Heart left ventricle (tissue), 16 donors: ENCODE measurements around the gene CUL5. TPM values are rescaled to one million over a fixed set of nuclear protein-coding genes. Genes with fewer than 3 reads are reported as not detected.

Experiments
- ATAC-seq, 4 donors: fragments of 200-7000 bp; cut with Tn5 transposase; one replicate each; pipeline ENCODE4 v1.9.1; 2020 to 2022; ENCODE audit warnings: moderate library complexity in 4 of 4, mild to moderate bottlenecking in 3 of 4, moderate number of reproducible peaks in 1 of 4
- DNase-seq, 5 donors: peaks; one replicate each; pipeline ENCODE4 v3.0.0-alpha.2; 2020
- H3K27ac ChIP-seq, 12 donors: fragments of 200-600 bp; sonication (generic) in 4 of 12; one replicate each; pipeline versions ENCODE4 v1.5.0 to v1.8.0; 2016 to 2022; ENCODE audit warnings: mild to moderate bottlenecking in 2 of 12
- H3K27me3 ChIP-seq, 9 donors: fragments of 200-600 bp; sonication (generic) in 2 of 9; one replicate each; pipeline versions ENCODE4 v1.5.1 to v1.8.0; 2016 to 2022; ENCODE audit warnings: mild to moderate bottlenecking in 3 of 9
- H3K36me3 ChIP-seq, 9 donors: fragments of 200-600 bp; sonication (generic) in 2 of 9; one replicate each; pipeline versions ENCODE4 v1.5.0 to v1.8.0; 2018 to 2022; ENCODE audit warnings: mild to moderate bottlenecking in 2 of 9
- H3K4me1 ChIP-seq, 12 donors: fragments of 200-600 bp; sonication (generic) in 4 of 12; one replicate each; pipeline versions ENCODE4 v1.5.0 to v1.8.0; 2016 to 2022; ENCODE audit warnings: mild to moderate bottlenecking in 3 of 12
- H3K4me3 ChIP-seq, 12 donors: fragments of 200-600 bp; sonication (generic) in 4 of 12; one replicate each; pipeline versions ENCODE4 v1.5.0 to v1.8.0; 2017 to 2022; ENCODE audit warnings: mild to moderate bottlenecking in 9 of 12, moderate library complexity in 4 of 12
- H3K9me3 ChIP-seq, 12 donors: fragments of 200-600 bp; sonication (generic) in 4 of 12; one replicate each; pipeline versions ENCODE4 v1.5.0 to v1.8.0; 2016 to 2022; ENCODE audit warnings: mild to moderate bottlenecking in 1 of 12
- POLR2A ChIP-seq, 2 donors: fragments of 450-650 bp; IDR thresholded peaks; one replicate each; pipeline ENCODE4 v1.6.1; 2017; ENCODE audit warnings: antibody characterized with exemption in 2 of 2, mild to moderate bottlenecking in 2 of 2, moderate library complexity in 2 of 2
- WGBS, 4 donors: extraction: QIAGEN DNeasy Blood & Tissue Kit in 2 of 4; methylation state at CpG; one replicate each; pipeline versions ENCODE4 v1.1.5 to v1.1.7; 2013 to 2018; 5-methylcytosine and 5-hydroxymethylcytosine counted together
- intact Hi-C, 10 donors: fragments of 100-400 bp; cut with DNase I; formaldehyde crosslinking; loops; one replicate each; pipeline versions ENCODE4 v1.11.1 to v1.14.2; 2022
- polyA plus RNA-seq, 2 donors: library from polyadenylated mRNA; stranded (reverse); fragments of 200-250 nt; gene quantifications; one replicate each; pipeline ENCODE4 v1.2.3, GENCODE V29; 2013
- total RNA-seq, 9 donors: library from RNA; depleted of rRNA in 2 of 9; stranded (reverse); fragments of >200 nt in 2 of 9; fragmentation: NEBNext Ultra II Directional in 3 of 9; extraction: Animal tissue kit (Norgen Biotek cat#: 25700) in 3 of 9; gene quantifications; one replicate each; pipeline versions ENCODE4 v1.1.0 to v1.2.4, GENCODE V29; 2016 to 2023
- TF ChIP-seq, protein P1 (sequence below), 12 donors: fragments of 200-600 bp; sonication (generic) in 4 of 12; IDR thresholded peaks; one replicate each; pipeline versions ENCODE4 v1.5.0 to v1.8.0; 2018 to 2022; ENCODE audit warnings: antibody characterized with exemption in 12 of 12, mild to moderate bottlenecking in 5 of 12
- donor health status: ischemic (EF 13 %, LVEDD 7.1; RV severe dilation, severe dysfunction).
- donor health status: healthy with polysubstance abuse.
- donor health status: DM: no; HTN: yes; CAD: no.
- donor health status: DM: no; HTN: no; CAD: no.
- donor health status: ischemic (EF 25% LVEDD 6.9; RV normal size, moderate dysfunction).
- donor health status: ischemic (EF 25% LVEDD 5.7; RV mildly dilated, moderate dysfunction).
- donor health status: healthy.
- donor health status: DM: yes; HTN: yes; CAD: no.
- donor health status: ischemic (EF 35%, LVEDD 5.7; RV mildly dilated, moderate dysfunction).
- donor health status: nonischemic (EF 11% LVEDD 7.7; RV severe dilation, severe dysfunction).
- donor health status: DM: yes; HTN: yes; CAD: no.
- donor health status: PGD.
- donor health status: ischemic (EF 29% LVEDD 5.4; RV normal size, mild dysfunction).
- donor health status: nonischemic (EF 23%, LVEDD 6.1; RV moderate dilation, normal function).

The CUL5 gene
- total and polyA plus RNA-seq, 11 donors = 6.0 to 46.0 (median 35.2) TPM

DNA sequence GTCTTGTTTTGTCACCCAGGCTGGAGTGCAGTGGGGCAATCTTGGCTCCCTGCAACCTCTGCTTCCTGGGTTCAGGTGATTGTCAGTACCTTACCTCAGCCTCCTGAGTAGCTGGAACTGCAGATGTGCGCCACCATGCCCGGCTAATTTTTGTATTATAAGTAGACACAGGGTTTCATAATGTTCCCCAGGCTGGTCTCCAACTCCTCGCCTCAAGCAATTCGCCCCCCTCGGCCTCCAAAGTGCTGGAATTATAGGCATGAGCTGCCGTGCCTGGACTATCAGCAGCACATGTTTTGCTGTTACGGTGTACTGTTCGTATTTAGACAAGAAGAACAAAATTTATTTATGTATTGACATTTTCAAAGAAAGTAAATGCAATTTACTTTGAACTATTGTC, 45.6 kb upstream of the CUL5 start:
- Histone ChIP-seq H3K36me3 (no peaks in the 10 kb centered on the region), H3K4me1 (peaks cover 0 to 2% (median 0%) of the 10 kb centered on the region in 12 donors), H3K27ac (no peak overlapping the region), H3K4me3 (no peak overlapping the region), H3K27me3 (no peaks in the 10 kb centered on the region), H3K9me3 (no peaks in the 10 kb centered on the region)
- TF ChIP-seq, protein P1, sequence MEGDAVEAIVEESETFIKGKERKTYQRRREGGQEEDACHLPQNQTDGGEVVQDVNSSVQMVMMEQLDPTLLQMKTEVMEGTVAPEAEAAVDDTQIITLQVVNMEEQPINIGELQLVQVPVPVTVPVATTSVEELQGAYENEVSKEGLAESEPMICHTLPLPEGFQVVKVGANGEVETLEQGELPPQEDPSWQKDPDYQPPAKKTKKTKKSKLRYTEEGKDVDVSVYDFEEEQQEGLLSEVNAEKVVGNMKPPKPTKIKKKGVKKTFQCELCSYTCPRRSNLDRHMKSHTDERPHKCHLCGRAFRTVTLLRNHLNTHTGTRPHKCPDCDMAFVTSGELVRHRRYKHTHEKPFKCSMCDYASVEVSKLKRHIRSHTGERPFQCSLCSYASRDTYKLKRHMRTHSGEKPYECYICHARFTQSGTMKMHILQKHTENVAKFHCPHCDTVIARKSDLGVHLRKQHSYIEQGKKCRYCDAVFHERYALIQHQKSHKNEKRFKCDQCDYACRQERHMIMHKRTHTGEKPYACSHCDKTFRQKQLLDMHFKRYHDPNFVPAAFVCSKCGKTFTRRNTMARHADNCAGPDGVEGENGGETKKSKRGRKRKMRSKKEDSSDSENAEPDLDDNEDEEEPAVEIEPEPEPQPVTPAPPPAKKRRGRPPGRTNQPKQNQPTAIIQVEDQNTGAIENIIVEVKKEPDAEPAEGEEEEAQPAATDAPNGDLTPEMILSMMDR (IDR thresholded peaks at IDR 0.05) = no peak
- TF ChIP-seq POLR2A (IDR thresholded peaks at IDR 0.05) = no peak
- ATAC-seq = no peak
- intact Hi-C loops = no loop called here
- DNase-seq = no peak
- WGBS, 4 donors = 63 to 76% (median 75%) methylated on average over 8 of the region's 8 CpGs

DNA sequence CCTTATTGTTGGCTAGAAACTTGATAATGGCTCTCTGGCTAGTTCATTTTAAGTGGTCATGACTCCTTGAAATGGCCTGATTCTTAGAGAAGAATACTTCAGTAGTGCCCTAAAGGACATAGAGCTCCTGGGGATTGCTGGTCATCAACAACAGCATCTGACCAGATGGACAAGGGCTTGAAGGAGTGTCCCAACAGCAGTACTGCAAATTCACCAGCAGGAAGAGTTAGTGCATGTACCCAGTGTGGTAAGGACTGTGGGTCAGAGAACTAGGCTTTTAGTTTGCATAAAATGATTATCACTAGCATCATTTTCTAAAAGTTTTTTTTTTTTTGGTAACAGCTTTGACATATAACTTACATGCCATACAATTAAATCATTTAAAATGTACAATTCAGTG, 39.5 kb upstream of the CUL5 start:
- H3K27me3 ChIP-seq = no peaks in the 10 kb centered on the region
- TF ChIP-seq POLR2A (IDR thresholded peaks at IDR 0.05) = no peak
- TF ChIP-seq, protein P1 (IDR thresholded peaks at IDR 0.05) = no peak
- no peak overlapping the region for H3K27ac ChIP-seq
- no peaks in the 10 kb centered on the region for H3K4me1 ChIP-seq
- no peak overlapping the region for H3K4me3 ChIP-seq
- no peaks in the 10 kb centered on the region for H3K36me3 ChIP-seq
- intact Hi-C loops = no loop called here
- no peaks in the 10 kb centered on the region for H3K9me3 ChIP-seq
- DNase-seq = no peak
- no peak for ATAC-seq

DNA sequence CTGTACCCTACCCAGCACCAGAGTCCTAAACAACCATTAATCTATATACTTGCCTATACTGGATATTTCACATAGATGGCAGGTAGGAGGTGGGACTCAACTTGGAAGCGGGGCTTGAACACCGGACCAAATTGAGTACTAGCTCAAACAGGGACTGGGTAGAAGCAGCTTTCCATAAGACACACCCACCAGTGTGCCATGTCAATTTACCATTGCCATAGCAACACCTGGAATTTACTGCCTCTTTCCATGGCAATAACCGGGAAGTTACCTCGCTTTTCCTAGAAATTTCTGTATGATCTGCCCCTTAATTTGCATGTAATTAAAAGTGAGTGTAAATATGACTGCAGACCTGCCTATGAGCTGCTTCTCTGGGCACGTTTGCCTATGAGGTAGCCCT, 38.6 kb upstream of the CUL5 start:
- no peaks in the 10 kb centered on the region for H3K36me3 ChIP-seq
- H3K9me3 ChIP-seq = no peaks in the 10 kb centered on the region
- no peaks in the 10 kb centered on the region for H3K27me3 ChIP-seq
- no peak overlapping the region for H3K27ac ChIP-seq
- intact Hi-C loops = no loop called here
- no peak for TF ChIP-seq POLR2A (IDR thresholded peaks at IDR 0.05)
- TF ChIP-seq, protein P1 (IDR thresholded peaks at IDR 0.05) = no peak
- H3K4me3 ChIP-seq = no peak overlapping the region
- no peaks in the 10 kb centered on the region for H3K4me1 ChIP-seq
- 76 to 83% (median 78%) methylated on average over 5 of the region's 5 CpGs for WGBS, 4 donors
- ATAC-seq (no peak), DNase-seq (no peak)

DNA sequence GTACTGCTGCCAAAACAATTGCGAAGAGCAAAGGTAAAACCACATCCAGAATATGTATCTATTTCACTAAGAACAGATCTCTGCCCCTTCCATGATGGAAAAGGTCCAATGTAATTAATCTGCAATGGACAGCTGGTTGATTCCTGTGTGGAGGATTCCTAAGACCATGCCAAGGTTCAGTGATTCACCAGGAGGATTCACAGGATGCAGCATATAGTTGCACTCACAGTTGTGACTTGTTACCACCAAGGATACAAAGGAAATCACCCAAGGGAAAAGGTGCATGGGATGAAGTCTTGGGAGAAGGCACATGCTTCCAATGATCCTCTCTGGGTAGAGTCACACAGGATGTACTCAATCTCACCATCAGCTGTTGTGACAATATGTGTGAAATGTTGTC, 35.1 kb upstream of the CUL5 start:
- H3K27ac ChIP-seq = no peak overlapping the region
- 90 to 100% (median 93%) methylated on average over 1 of the region's 1 CpG for WGBS, 4 donors
- no peaks in the 10 kb centered on the region for H3K9me3 ChIP-seq
- H3K4me1 ChIP-seq = no peaks in the 10 kb centered on the region
- no peaks in the 10 kb centered on the region for H3K27me3 ChIP-seq
- no peaks in the 10 kb centered on the region for H3K36me3 ChIP-seq
- DNase-seq (no peak), ATAC-seq (no peak)
- no peak overlapping the region for H3K4me3 ChIP-seq
- TF ChIP-seq, protein P1 (IDR thresholded peaks at IDR 0.05) = no peak
- no peak for TF ChIP-seq POLR2A (IDR thresholded peaks at IDR 0.05)
- intact Hi-C loops = no loop called here
